ENCODE data around the gene FAM110D. TPM values are rescaled to one million over a fixed set of nuclear protein-coding genes. Genes with fewer than 3 reads are reported as not detected.
A peak's percentile ranks its signal among the peaks of the same experiment; 100 is the strongest.

FAM110D gene
- total and polyA plus RNA-seq, 2 of the 8 experiments (the other 6 are each of a cell fraction or from before 2014, with no cell fraction given): 0.21 to 0.48 TPM

GRCh38 chr1:26177182-26177684 is 18.4 kb downstream of the FAM110D start, which contains the start of gene CNKSR1 (continued):
- TF ChIP-seq KDM4A (IDR thresholded peaks at IDR 0.05; ENCODE audit: low read depth, low read length, severe bottlenecking) (no peak), CTCF (IDR thresholded peaks at IDR 0.05; ENCODE audit: control extremely low read depth in 1 of 3, insufficient read depth in 1 of 3, low read depth in 1 of 3, low read length in 3 of 3) (peak; percentile 40 to 62 (median 49)), TAF1 (IDR thresholded peaks at IDR 0.05; ENCODE audit: low read depth, low read length) (peak; percentile 59), TAF7 (optimal IDR thresholded peaks at IDR 0.05; ENCODE audit: borderline replicate concordance, low read depth, low read length) (peak; percentile 48), HDAC2 (IDR thresholded peaks at IDR 0.05; ENCODE audit: borderline replicate concordance in 1 of 2, low read depth in 2 of 2, low read length in 2 of 2) (peak in 1 of 2 experiments; percentile 54; a peak in 1 of 4 replicates)
